ENCODE results near the gene DLL3. TPM values are rescaled to one million over a fixed set of nuclear protein-coding genes. Genes with fewer than 3 reads are reported as not detected.
A peak's percentile ranks its signal among the peaks of the same experiment; 100 is the strongest.

Gene DLL3
- total and polyA plus RNA-seq, 9 donors: 0.09 to 0.27 (median 0.22) TPM; not detected in 1

- WGBS (ENCODE audit: insufficient coverage): under 1% methylated on average over 56 of the region's 56 CpGs
- DNase-seq: peak; percentile 43
- Histone ChIP-seq H3K36me3 (ENCODE audit: control insufficient read depth, insufficient read depth, low read length) (no peaks in the 10 kb centered on the region), H3K4me3 (ENCODE audit: low read length) (peak within 1 kb of the TSS; percentile 41), H3K9me3 (replicated peaks; ENCODE audit: control insufficient read depth, low read depth, low read length) (no peaks in the 10 kb centered on the region), H3K4me1 (ENCODE audit: control insufficient read depth, insufficient read depth, low read length) (peaks cover 13% of the 10 kb centered on the region), H3K27me3 (ENCODE audit: control insufficient read depth, insufficient read depth, low read length) (peaks cover 72% of the 10 kb centered on the region), H3K27ac (ENCODE audit: low read length) (no peak within 1 kb of the TSS)
Observed at GRCh38 chr19:39514840-39515550, 16.2 kb downstream of the DLL3 start, which contains the start of gene SELENOV. Gene SELENOV (plus strand): TSS chr19:39515139. CDS start chr19:39515213, 74 bp downstream.

GRCh38 chr19:39515551-39516191 is 16.9 kb downstream of the DLL3 start:
- H3K4me1 ChIP-seq (ENCODE audit: control insufficient read depth, insufficient read depth, low read length): peaks cover 13% of the 10 kb centered on the region
- no peaks in the 10 kb centered on the region for H3K36me3 ChIP-seq (ENCODE audit: control insufficient read depth, insufficient read depth, low read length)
- no peaks in the 10 kb centered on the region for H3K9me3 ChIP-seq (replicated peaks; ENCODE audit: control insufficient read depth, low read depth, low read length)
- DNase-seq: no peak
- WGBS (ENCODE audit: insufficient coverage): under 1% methylated on average over 35 of the region's 44 CpGs
- H3K27me3 ChIP-seq (ENCODE audit: control insufficient read depth, insufficient read depth, low read length): peaks cover 72% of the 10 kb centered on the region
- H3K4me3 ChIP-seq (ENCODE audit: low read length): peak overlapping the region; percentile 41
- no peak overlapping the region for H3K27ac ChIP-seq (ENCODE audit: low read length)

- H3K27me3 ChIP-seq (ENCODE audit: control insufficient read depth, insufficient read depth, low read length): peaks cover 72% of the 10 kb centered on the region
Observed at GRCh38 chr19:39516270-39516669, 17.5 kb downstream of the DLL3 start.

GRCh38 chr19:39517432-39517831 is 18.7 kb downstream of the DLL3 start:
- Histone ChIP-seq H3K4me3 (ENCODE audit: low read length) (no peak overlapping the region), H3K9me3 (replicated peaks; ENCODE audit: control insufficient read depth, low read depth, low read length) (no peaks in the 10 kb centered on the region), H3K27ac (ENCODE audit: low read length) (no peak overlapping the region), H3K4me1 (ENCODE audit: control insufficient read depth, insufficient read depth, low read length) (peaks cover 13% of the 10 kb centered on the region), H3K36me3 (ENCODE audit: control insufficient read depth, insufficient read depth, low read length) (no peaks in the 10 kb centered on the region), H3K27me3 (ENCODE audit: control insufficient read depth, insufficient read depth, low read length) (peaks cover 62% of the 10 kb centered on the region)
- WGBS (ENCODE audit: insufficient coverage): 63% methylated on average over 3 of the region's 3 CpGs
- no peak for DNase-seq

More at GRCh38 chr19:39516270-39516669, 17.5 kb downstream of the DLL3 start:
- Histone ChIP-seq H3K27ac (ENCODE audit: low read length) (no peak overlapping the region), H3K9me3 (replicated peaks; ENCODE audit: control insufficient read depth, low read depth, low read length) (no peaks in the 10 kb centered on the region), H3K4me3 (ENCODE audit: low read length) (no peak overlapping the region), H3K36me3 (ENCODE audit: control insufficient read depth, insufficient read depth, low read length) (no peaks in the 10 kb centered on the region), H3K4me1 (ENCODE audit: control insufficient read depth, insufficient read depth, low read length) (peaks cover 13% of the 10 kb centered on the region)
- no peak for DNase-seq
- WGBS (ENCODE audit: insufficient coverage): 32% methylated on average over 4 of the region's 6 CpGs

GRCh38 chr19:39518458-39518857 is 19.7 kb downstream of the DLL3 start:
- DNase-seq: no peak
- Histone ChIP-seq H3K9me3 (replicated peaks; ENCODE audit: control insufficient read depth, low read depth, low read length) (no peaks in the 10 kb centered on the region), H3K36me3 (ENCODE audit: control insufficient read depth, insufficient read depth, low read length) (no peaks in the 10 kb centered on the region), H3K4me1 (ENCODE audit: control insufficient read depth, insufficient read depth, low read length) (peaks cover 13% of the 10 kb centered on the region), H3K27me3 (ENCODE audit: control insufficient read depth, insufficient read depth, low read length) (peaks cover 52% of the 10 kb centered on the region), H3K4me3 (ENCODE audit: low read length) (no peak overlapping the region), H3K27ac (ENCODE audit: low read length) (no peak overlapping the region)
- WGBS (ENCODE audit: insufficient coverage): no CpG with 5 or more reads among the region's 5 CpGs

- DNase-seq: no peak
- Histone ChIP-seq H3K27ac (ENCODE audit: low read length) (no peak overlapping the region), H3K27me3 (ENCODE audit: control insufficient read depth, insufficient read depth, low read length) (peaks cover 47% of the 10 kb centered on the region), H3K9me3 (replicated peaks; ENCODE audit: control insufficient read depth, low read depth, low read length) (no peaks in the 10 kb centered on the region), H3K4me3 (ENCODE audit: low read length) (no peak overlapping the region), H3K4me1 (ENCODE audit: control insufficient read depth, insufficient read depth, low read length) (peaks cover 13% of the 10 kb centered on the region), H3K36me3 (ENCODE audit: control insufficient read depth, insufficient read depth, low read length) (no peaks in the 10 kb centered on the region)
- WGBS (ENCODE audit: insufficient coverage): 73% methylated on average over 8 of the region's 9 CpGs
Observed at GRCh38 chr19:39518975-39519374, 20.2 kb downstream of the DLL3 start.

- H3K4me3 ChIP-seq (ENCODE audit: low read length): no peak overlapping the region
- peaks cover 28% of the 10 kb centered on the region for H3K27me3 ChIP-seq (ENCODE audit: control insufficient read depth, insufficient read depth, low read length)
- WGBS (ENCODE audit: insufficient coverage): 100% methylated on average over 2 of the region's 8 CpGs
- H3K27ac ChIP-seq (ENCODE audit: low read length): no peak overlapping the region
- DNase-seq: no peak
- no peaks in the 10 kb centered on the region for H3K36me3 ChIP-seq (ENCODE audit: control insufficient read depth, insufficient read depth, low read length)
- H3K9me3 ChIP-seq (replicated peaks; ENCODE audit: control insufficient read depth, low read depth, low read length): no peaks in the 10 kb centered on the region
- H3K4me1 ChIP-seq (ENCODE audit: control insufficient read depth, insufficient read depth, low read length): peaks cover under 1% of the 10 kb centered on the region
Observed at GRCh38 chr19:39520541-39521484, 22.1 kb downstream of the DLL3 start.

GRCh38 chr19:39524495-39524894 is 25.7 kb downstream of the DLL3 start:
- Histone ChIP-seq H3K4me1 (ENCODE audit: control insufficient read depth, insufficient read depth, low read length) (no peaks in the 10 kb centered on the region), H3K27ac (ENCODE audit: low read length) (no peak overlapping the region), H3K9me3 (replicated peaks; ENCODE audit: control insufficient read depth, low read depth, low read length) (no peaks in the 10 kb centered on the region), H3K4me3 (ENCODE audit: low read length) (no peak overlapping the region), H3K27me3 (ENCODE audit: control insufficient read depth, insufficient read depth, low read length) (no peaks in the 10 kb centered on the region), H3K36me3 (ENCODE audit: control insufficient read depth, insufficient read depth, low read length) (no peaks in the 10 kb centered on the region)
- DNase-seq: peak; percentile 19
- WGBS (ENCODE audit: insufficient coverage): 73% methylated on average over 6 of the region's 8 CpGs

- no peaks in the 10 kb centered on the region for H3K4me1 ChIP-seq (ENCODE audit: control insufficient read depth, insufficient read depth, low read length)
- no peak overlapping the region for H3K27ac ChIP-seq (ENCODE audit: low read length)
- H3K4me3 ChIP-seq (ENCODE audit: low read length): no peak overlapping the region
- DNase-seq: no peak
- no CpG with 5 or more reads among the region's 3 CpGs for WGBS (ENCODE audit: insufficient coverage)
- H3K27me3 ChIP-seq (ENCODE audit: control insufficient read depth, insufficient read depth, low read length): no peaks in the 10 kb centered on the region
- H3K9me3 ChIP-seq (replicated peaks; ENCODE audit: control insufficient read depth, low read depth, low read length): no peaks in the 10 kb centered on the region
- no peaks in the 10 kb centered on the region for H3K36me3 ChIP-seq (ENCODE audit: control insufficient read depth, insufficient read depth, low read length)
Observed at GRCh38 chr19:39525205-39525604, 26.5 kb downstream of the DLL3 start.

GRCh38 chr19:39531834-39532232 is 33.1 kb downstream of the DLL3 start:
- Histone ChIP-seq H3K9me3 (replicated peaks; ENCODE audit: control insufficient read depth, low read depth, low read length) (no peaks in the 10 kb centered on the region), H3K27me3 (ENCODE audit: control insufficient read depth, insufficient read depth, low read length) (no peaks in the 10 kb centered on the region), H3K4me3 (ENCODE audit: low read length) (peak overlapping the region; percentile 82), H3K27ac (ENCODE audit: low read length) (peak overlapping the region; percentile 91), H3K4me1 (ENCODE audit: control insufficient read depth, insufficient read depth, low read length) (peaks cover 9% of the 10 kb centered on the region), H3K36me3 (ENCODE audit: control insufficient read depth, insufficient read depth, low read length) (no peaks in the 10 kb centered on the region)
- 0% methylated on average over 4 of the region's 14 CpGs for WGBS (ENCODE audit: insufficient coverage)
- no peak for DNase-seq

Measured in muscle of leg (tissue), 11 donors.